Sigmoid colon (tissue), 7 donors: ENCODE measurements around the gene OLFML1. TPM values are rescaled to one million over a fixed set of nuclear protein-coding genes. Genes with fewer than 3 reads are reported as not detected.

Source experiments
- DNase-seq: peaks from one replicate; pipeline ENCODE4 v3.0.0-alpha.2; 2019
- H3K27ac ChIP-seq, 4 donors: fragments of 200-600 bp; sonication (generic); one replicate each; pipeline ENCODE4 v1.5.1; 2016 to 2019; ENCODE audit warnings: mild to moderate bottlenecking in 1 of 4
- H3K27me3 ChIP-seq, 3 donors: fragments of 200-600 bp; sonication (generic); one replicate each; pipeline ENCODE4 v1.5.1; 2019; ENCODE audit warnings: mild to moderate bottlenecking in 1 of 3
- H3K36me3 ChIP-seq, 4 donors: fragments of 200-600 bp; sonication (generic); one replicate each; pipeline ENCODE4 v1.5.1; 2016 to 2019
- H3K4me1 ChIP-seq, 4 donors: fragments of 200-600 bp; sonication (generic); one replicate each; pipeline ENCODE4 v1.5.1; 2017 to 2019
- H3K4me3 ChIP-seq, 4 donors: fragments of 200-600 bp; sonication (generic); one replicate each; pipeline ENCODE4 v1.5.1; 2017 to 2019; ENCODE audit warnings: mild to moderate bottlenecking in 2 of 4, moderate library complexity in 1 of 4
- H3K9me3 ChIP-seq, 4 donors: fragments of 200-600 bp in 3 of 4; sonication (generic) in 3 of 4; one replicate each; pipeline versions ENCODE4 v1.5.1 to v1.6.1; 2013 to 2019
- EP300 ChIP-seq, 4 donors: sonication (generic); formaldehyde crosslinking; IDR thresholded peaks; one replicate each; pipeline ENCODE4 v1.6.1; 2017; ENCODE audit warnings: antibody characterized with exemption in 4 of 4
- POLR2A ChIP-seq, 2 donors: fragments of 450-650 bp; IDR thresholded peaks; one replicate each; pipeline ENCODE4 v1.6.1; 2016; ENCODE audit warnings: antibody characterized with exemption in 2 of 2, mild to moderate bottlenecking in 2 of 2, moderate library complexity in 2 of 2
- POLR2AphosphoS5 ChIP-seq, 4 donors: sonication (generic); formaldehyde crosslinking; IDR thresholded peaks; one replicate each; pipeline ENCODE4 v1.6.1; 2017; ENCODE audit warnings: antibody characterized with exemption in 4 of 4
- WGBS, 2 donors: extraction: QIAGEN DNeasy Blood & Tissue Kit; methylation state at CpG; one replicate each; pipeline ENCODE4 v1.1.7; 2013; 5-methylcytosine and 5-hydroxymethylcytosine counted together
- intact Hi-C: fragments of 100-400 bp; cut with DNase I; formaldehyde crosslinking; loops from one replicate; pipeline ENCODE4 v1.15.1; 2023
- polyA plus RNA-seq, 3 donors: library from polyadenylated mRNA; stranded (reverse); fragments of 200-250 nt; gene quantifications; one replicate each; pipeline ENCODE4 v1.2.3, GENCODE V29; 2013
- total RNA-seq, 4 donors: library from RNA; depleted of rRNA; stranded (reverse); fragments of >200 nt; gene quantifications; one replicate each; pipeline ENCODE4 v1.1.0, GENCODE V29; 2016
- TF ChIP-seq, protein P1 (sequence below), 4 experiments: fragments of 450-650 bp in 3 of 4; fragments of 200-600 bp in 1 of 4; IDR thresholded peaks; one replicate each; pipeline ENCODE4 v1.5.1; 2016 to 2019; ENCODE audit warnings: antibody characterized with exemption in 4 of 4, mild to moderate bottlenecking in 3 of 4, moderate library complexity in 2 of 4
- donor health status: healthy with polysubstance abuse.
- donor health status: Bipolar disorder and iron deficiency.
- donor health status: healthy.

The OLFML1 gene
- total RNA-seq (10 to 100 TPM in 2 of 4 donors, 1 to 10 TPM in 2; 2.2 to 14.7 (median 8.7) TPM), polyA plus RNA-seq (1 to 10 TPM in 2 of 3 donors, not detected in 1; 1.8 to 2.7 TPM)

DNA sequence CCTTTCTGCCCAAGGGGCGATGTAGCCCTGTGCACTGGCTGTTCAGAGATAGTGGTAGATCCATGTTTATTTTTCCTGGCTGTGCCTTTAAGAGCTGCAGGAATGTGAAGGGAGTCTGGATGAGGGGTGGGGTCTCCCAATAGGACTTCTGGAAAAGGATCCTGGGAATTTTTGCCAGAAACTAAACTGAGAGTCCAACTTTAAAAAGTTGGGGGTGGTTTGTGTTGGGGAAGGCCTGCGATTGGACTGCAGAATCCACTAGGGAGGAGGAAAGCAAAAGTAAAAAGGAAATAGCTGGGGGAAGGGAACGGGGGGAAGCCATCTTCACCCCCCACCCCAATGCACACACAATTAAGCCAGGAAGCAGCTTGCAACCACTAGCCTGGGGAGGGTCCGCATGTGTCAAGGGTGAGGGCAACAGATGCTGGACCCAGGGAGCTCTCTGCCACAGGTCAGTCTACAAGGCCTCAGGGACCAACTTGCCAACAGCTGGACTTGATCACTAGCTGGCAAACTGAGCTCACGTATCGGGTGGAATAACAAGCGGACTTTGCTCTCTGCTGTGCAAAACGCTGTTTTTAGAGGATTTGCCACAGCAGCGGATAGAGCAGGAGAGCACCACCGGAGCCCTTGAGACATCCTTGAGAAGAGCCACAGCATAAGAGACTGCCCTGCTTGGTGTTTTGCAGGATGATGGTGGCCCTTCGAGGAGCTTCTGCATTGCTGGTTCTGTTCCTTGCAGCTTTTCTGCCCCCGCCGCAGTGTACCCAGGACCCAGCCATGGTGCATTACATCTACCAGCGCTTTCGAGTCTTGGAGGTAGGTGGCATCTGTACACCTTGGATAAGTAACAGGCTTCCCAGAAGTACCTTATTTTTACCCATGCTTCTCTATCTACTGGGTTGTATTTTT is at the start of gene OLFML1:
Gene OLFML1 (plus strand): TSS at position 321 of the 912 bp plus-strand sequence. CDS start 370 bp downstream, at position 691.
- 69 to 77% methylated on average over 15 of the region's 15 CpGs for WGBS, 2 donors
- peak within 1 kb of the TSS; percentile 25 to 40 (median 32) for H3K4me3 ChIP-seq
- no peaks in the 10 kb centered on the region for H3K9me3 ChIP-seq
- no peaks in the 10 kb centered on the region for H3K27me3 ChIP-seq
- H3K27ac ChIP-seq: peak within 1 kb of the TSS; percentile 29 to 68 (median 53)
- intact Hi-C loops: no loop called here
- no peak for DNase-seq
- H3K36me3 ChIP-seq: no peaks in the 10 kb centered on the region
- TF ChIP-seq POLR2AphosphoS5 (IDR thresholded peaks at IDR 0.05) (peak in 1 of 4 donors; percentile 25), POLR2A (IDR thresholded peaks at IDR 0.05) (no peak), EP300 (IDR thresholded peaks at IDR 0.05) (no peak)
- TF ChIP-seq, protein P1, sequence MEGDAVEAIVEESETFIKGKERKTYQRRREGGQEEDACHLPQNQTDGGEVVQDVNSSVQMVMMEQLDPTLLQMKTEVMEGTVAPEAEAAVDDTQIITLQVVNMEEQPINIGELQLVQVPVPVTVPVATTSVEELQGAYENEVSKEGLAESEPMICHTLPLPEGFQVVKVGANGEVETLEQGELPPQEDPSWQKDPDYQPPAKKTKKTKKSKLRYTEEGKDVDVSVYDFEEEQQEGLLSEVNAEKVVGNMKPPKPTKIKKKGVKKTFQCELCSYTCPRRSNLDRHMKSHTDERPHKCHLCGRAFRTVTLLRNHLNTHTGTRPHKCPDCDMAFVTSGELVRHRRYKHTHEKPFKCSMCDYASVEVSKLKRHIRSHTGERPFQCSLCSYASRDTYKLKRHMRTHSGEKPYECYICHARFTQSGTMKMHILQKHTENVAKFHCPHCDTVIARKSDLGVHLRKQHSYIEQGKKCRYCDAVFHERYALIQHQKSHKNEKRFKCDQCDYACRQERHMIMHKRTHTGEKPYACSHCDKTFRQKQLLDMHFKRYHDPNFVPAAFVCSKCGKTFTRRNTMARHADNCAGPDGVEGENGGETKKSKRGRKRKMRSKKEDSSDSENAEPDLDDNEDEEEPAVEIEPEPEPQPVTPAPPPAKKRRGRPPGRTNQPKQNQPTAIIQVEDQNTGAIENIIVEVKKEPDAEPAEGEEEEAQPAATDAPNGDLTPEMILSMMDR (IDR thresholded peaks at IDR 0.05): no peak
- peaks cover 0 to 6% (median 0%) of the 10 kb centered on the region in 4 donors for H3K4me1 ChIP-seq

DNA sequence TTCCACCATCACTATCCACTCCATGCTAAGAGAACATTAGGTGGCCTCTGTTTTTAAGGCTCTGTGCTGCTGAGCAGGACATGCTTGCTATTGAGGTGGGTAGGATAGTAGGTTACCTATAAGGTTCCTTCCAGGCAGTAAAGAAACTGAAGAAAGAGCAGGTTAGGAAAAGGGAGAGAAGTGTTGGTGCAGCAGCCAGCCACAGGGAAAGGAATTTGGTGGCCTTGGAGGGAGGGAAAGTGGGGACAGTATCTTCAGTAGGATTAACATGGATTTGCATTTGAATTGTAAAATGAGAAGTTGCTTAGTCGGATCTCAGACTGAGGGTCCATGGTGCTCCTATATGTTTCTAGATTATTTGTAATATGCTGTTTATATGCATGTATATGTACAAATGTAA is 49.2 kb upstream of the OLFML1 start:
- TF ChIP-seq, protein P1 (IDR thresholded peaks at IDR 0.05): no peak
- TF ChIP-seq POLR2AphosphoS5 (IDR thresholded peaks at IDR 0.05) (no peak), EP300 (IDR thresholded peaks at IDR 0.05) (no peak), POLR2A (IDR thresholded peaks at IDR 0.05) (no peak)
- H3K9me3 ChIP-seq: no peaks in the 10 kb centered on the region
- no peaks in the 10 kb centered on the region for H3K27me3 ChIP-seq
- H3K4me1 ChIP-seq: no peaks in the 10 kb centered on the region
- intact Hi-C loops: no loop called here
- 87% methylated on average over 1 of the region's 1 CpG for WGBS, 2 donors
- DNase-seq: no peak
- no peak overlapping the region for H3K4me3 ChIP-seq
- H3K36me3 ChIP-seq: no peaks in the 10 kb centered on the region
- H3K27ac ChIP-seq: no peak overlapping the region

DNA sequence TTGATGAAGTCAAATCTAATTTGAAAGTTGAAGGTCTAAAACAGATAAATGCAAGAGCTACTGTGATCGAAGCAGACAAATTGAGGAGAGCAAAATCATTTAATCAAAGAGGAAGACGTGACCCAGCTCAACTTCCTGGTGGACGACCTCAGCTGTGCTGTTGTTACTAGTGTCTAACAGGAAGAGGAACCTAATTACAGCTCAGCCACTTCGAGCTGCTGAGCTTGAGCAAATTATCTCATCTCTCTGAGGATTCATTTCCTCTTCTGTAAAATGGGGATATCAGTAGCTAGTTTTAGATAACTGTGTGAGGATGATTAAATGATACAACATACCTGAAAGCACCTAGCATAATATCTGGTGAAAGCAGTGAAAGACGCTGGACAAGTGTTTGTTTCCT is 48.6 kb upstream of the OLFML1 start:
- 24 to 33% methylated on average over 5 of the region's 5 CpGs for WGBS, 2 donors
- Histone ChIP-seq H3K27me3 (no peaks in the 10 kb centered on the region), H3K36me3 (no peaks in the 10 kb centered on the region), H3K27ac (no peak overlapping the region), H3K4me3 (no peak overlapping the region), H3K4me1 (no peaks in the 10 kb centered on the region), H3K9me3 (no peaks in the 10 kb centered on the region)
- TF ChIP-seq, protein P1 (IDR thresholded peaks at IDR 0.05): no peak
- TF ChIP-seq POLR2A (IDR thresholded peaks at IDR 0.05) (no peak), EP300 (IDR thresholded peaks at IDR 0.05) (no peak), POLR2AphosphoS5 (IDR thresholded peaks at IDR 0.05) (no peak)
- intact Hi-C loops: no loop called here
- no peak for DNase-seq

DNA sequence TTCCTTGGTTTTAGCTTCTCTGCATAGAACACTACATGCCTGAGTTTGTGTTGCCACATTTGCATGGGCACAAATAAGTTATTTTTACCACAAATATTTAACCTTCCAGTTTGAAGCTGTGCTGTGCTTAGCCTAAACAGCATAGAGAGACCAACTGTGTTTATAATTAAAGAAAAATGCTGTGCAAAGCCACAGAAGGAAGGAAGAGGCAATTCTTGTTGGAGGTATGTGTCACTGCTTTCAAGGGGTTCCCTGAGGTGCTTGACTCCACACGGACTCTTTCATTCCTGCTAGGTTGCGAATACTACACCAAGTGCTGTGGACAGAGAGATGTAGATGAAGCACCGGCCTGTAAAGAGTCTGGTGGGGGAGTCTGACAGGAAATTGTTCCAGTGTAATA is 47.6 kb upstream of the OLFML1 start:
- TF ChIP-seq EP300 (IDR thresholded peaks at IDR 0.05) (no peak), POLR2AphosphoS5 (IDR thresholded peaks at IDR 0.05) (no peak), POLR2A (IDR thresholded peaks at IDR 0.05) (no peak)
- TF ChIP-seq, protein P1 (IDR thresholded peaks at IDR 0.05): no peak
- no peaks in the 10 kb centered on the region for H3K27me3 ChIP-seq
- intact Hi-C loops: no loop called here
- 88 to 91% methylated on average over 3 of the region's 3 CpGs for WGBS, 2 donors
- H3K27ac ChIP-seq: no peak overlapping the region
- DNase-seq: no peak
- H3K36me3 ChIP-seq: no peaks in the 10 kb centered on the region
- no peak overlapping the region for H3K4me3 ChIP-seq
- H3K9me3 ChIP-seq: no peaks in the 10 kb centered on the region
- no peaks in the 10 kb centered on the region for H3K4me1 ChIP-seq
